ENCODE data around the gene SLC22A17.

SLC22A17 gene

DNA sequence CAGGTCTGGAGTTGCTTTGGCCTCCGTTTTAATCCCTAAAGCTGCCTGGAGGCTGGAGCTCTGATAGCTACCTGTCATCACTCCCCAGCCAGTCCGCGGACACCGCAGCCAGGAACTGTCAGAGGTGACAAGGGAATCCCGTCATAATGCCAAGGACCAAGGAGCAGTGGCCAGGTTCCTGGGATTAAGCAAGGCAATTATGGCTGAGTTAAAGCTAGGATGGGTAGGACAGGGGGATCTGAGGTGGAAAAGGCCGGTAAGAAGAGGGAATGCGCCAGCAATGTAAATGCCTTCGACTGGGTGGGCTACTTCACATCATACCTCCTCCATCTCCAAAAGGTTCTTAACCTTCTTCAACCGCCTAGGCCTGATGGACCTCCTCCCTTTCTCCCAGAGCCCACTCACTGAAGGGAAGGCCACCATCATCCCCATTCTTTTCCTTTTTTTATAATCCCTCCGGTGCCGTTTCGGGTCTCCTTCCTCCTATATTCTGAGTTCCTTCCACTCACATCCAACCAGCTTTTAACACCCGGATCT lies 51.9 kb downstream of the SLC22A17 start:
- TF ChIP-seq, protein P1, sequence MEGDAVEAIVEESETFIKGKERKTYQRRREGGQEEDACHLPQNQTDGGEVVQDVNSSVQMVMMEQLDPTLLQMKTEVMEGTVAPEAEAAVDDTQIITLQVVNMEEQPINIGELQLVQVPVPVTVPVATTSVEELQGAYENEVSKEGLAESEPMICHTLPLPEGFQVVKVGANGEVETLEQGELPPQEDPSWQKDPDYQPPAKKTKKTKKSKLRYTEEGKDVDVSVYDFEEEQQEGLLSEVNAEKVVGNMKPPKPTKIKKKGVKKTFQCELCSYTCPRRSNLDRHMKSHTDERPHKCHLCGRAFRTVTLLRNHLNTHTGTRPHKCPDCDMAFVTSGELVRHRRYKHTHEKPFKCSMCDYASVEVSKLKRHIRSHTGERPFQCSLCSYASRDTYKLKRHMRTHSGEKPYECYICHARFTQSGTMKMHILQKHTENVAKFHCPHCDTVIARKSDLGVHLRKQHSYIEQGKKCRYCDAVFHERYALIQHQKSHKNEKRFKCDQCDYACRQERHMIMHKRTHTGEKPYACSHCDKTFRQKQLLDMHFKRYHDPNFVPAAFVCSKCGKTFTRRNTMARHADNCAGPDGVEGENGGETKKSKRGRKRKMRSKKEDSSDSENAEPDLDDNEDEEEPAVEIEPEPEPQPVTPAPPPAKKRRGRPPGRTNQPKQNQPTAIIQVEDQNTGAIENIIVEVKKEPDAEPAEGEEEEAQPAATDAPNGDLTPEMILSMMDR (IDR thresholded peaks at IDR 0.05) = no peak

DNA sequence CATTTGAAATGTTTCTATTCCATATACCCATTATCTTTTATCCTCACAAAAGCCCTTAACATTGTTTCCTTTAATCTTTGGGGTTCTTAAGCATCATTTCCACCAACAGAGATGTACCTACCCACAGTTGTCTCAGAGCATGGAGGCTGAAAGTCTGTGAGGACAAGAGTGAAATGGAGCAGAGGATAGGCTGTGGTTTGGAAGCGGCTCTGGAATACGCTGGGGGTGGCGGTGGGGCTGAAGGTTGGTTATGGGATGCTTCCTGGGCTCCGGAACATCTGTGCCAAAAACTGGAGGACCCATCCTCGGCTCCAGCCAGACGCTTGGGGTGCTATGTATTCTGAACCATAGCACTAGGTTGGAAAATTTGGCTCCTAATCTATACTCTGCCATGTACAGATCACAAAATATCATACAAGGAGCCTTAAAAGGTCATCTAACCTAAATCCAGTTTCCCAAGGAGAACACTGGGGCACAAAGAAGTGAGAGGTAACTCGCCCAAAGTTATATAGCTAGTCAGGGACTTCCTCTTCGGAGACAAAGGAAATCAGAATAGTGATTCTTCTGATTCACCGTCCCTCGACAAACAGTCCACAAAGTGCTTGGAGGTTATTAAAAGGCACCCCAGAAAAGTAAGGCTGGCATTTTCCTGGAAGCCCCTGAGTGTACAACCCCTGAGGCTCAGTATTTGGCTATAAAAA lies 52.6 kb downstream of the SLC22A17 start:
- TF ChIP-seq, protein P1 (IDR thresholded peaks at IDR 0.05) = 0 out of 2 replicates have a peak, but pooled peaks have one; percentile 7

DNA sequence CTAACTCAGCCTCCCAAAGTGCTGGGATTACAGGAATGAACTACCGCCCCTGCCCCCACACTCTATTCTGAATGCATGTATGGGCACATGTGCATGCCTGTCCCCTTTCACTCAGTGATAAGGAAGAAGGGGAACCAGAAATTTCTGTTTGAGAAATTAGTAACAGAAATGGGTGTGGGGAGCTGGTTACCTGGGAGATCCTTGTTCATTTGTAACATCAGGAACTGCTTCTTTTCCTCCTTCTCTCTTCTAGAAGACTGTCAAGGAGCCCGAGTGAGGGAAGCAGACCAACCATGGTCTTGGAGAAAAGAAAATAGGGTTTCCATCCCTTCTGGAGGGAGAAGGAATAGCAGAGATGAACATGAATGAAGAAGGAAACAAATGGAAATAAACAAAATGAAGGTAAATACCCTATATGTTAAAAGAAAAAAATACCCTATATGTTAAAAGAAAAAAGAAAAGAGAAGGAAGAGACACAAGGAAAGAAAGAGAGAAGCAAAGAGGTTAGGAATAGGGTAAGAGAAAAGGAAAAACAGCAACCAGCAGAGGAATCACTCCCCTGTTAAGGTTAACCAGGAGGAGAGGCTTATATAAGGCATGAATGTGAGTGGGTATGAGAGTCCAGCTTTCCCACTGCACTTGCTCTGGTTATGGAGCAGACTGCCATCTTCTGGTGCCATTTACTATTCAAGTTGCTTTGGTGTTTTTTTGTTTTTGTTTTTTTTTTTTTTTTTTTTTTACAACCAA lies 53.3 kb downstream of the SLC22A17 start:
- TF ChIP-seq, protein P1 (IDR thresholded peaks at IDR 0.05) = peak; percentile 44; the same call in 1 of the 2 replicates

DNA sequence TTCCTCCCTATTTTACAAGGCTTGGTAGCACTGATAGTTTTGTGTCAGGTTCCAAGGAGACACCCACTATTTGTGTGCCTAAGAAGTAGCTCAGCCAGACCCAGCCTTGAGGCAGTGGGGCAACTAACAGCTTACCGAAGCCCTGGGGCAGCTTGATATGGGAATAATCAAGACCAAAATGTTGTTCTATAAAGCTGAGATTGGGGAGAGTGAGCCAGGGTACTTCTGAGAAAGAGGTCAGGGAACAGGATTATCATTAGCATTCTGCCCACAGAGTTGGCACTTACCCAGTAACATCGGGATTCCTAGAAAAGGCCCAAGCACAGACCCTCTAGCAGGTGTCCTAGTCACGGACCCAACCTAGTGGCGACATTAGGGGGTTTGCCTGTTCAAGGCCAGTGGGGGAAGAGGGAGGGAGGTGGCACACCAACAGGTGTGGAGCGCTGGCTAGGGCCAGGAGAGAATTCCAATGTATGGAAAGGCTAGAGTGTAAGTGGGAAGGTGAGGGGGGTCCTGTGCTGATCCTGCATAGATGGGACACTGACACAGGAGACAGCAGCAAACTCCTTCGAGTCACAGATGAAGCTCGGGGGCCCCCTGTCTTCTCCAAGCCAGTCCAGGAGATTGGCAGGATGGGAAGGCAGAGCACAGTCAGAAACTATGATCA lies 54.9 kb downstream of the SLC22A17 start:
- TF ChIP-seq, protein P1 (IDR thresholded peaks at IDR 0.05) = no peak

DNA sequence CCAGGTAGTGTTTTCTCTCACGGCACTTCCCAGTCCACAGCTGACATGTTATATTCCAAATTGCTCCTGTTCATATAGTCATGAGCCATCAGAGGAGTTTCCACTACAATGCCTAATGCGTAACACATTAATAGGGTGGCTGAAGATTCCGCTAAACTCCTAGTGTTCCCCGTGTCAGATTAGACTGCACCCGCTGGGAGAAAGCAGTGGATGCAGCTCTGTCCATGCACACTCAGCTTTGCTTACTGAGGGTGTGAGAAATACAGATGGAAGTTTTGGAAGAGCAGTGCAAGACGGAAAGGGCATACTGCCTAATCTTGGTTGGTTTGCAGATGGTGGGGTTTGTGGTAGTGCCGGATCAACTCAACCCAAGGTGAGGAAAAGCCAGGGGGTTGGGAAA lies 55.6 kb downstream of the SLC22A17 start:
- TF ChIP-seq, protein P1 (IDR thresholded peaks at IDR 0.05) = no peak

Data from LNCAP (cell line).